ENCODE results near the gene C3orf20. TPM values are rescaled to one million over a fixed set of nuclear protein-coding genes. Genes with fewer than 3 reads are reported as not detected.

Gene C3orf20
- total and polyA plus RNA-seq, 2 of the 13 experiments (the other 11 are each of a cell fraction or from before 2014, with no cell fraction given): 0.03 to 0.04 TPM

GRCh38 chr3:14678015-14678503 lies 3.1 kb downstream of the C3orf20 start (continued):
- TF ChIP-seq, protein P1, sequence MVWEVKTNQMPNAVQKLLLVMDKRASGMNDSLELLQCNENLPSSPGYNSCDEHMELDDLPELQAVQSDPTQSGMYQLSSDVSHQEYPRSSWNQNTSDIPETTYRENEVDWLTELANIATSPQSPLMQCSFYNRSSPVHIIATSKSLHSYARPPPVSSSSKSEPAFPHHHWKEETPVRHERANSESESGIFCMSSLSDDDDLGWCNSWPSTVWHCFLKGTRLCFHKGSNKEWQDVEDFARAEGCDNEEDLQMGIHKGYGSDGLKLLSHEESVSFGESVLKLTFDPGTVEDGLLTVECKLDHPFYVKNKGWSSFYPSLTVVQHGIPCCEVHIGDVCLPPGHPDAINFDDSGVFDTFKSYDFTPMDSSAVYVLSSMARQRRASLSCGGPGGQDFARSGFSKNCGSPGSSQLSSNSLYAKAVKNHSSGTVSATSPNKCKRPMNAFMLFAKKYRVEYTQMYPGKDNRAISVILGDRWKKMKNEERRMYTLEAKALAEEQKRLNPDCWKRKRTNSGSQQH (CRISPR knock-in tag; IDR thresholded peaks at IDR 0.05; ENCODE audit: low read depth): peak; percentile 51; the same call in 1 of the 2 replicates
- TF ChIP-seq TAF1 (CRISPR knock-in tag; IDR thresholded peaks at IDR 0.05): no peak
- peak; percentile 97 for TF ChIP-seq TCF7 (IDR thresholded peaks at IDR 0.05; ENCODE audit: low read depth)
- TF ChIP-seq ZNF460 (CRISPR knock-in tag; IDR thresholded peaks at IDR 0.05; ENCODE audit: borderline replicate concordance): peak; percentile 15; the same call in 1 of the 2 replicates
- TF ChIP-seq ZNF549 (CRISPR knock-in tag; IDR thresholded peaks at IDR 0.05): 0 out of 2 replicates have a peak, but pooled peaks have one; percentile 74
- TF ChIP-seq ZNF354B (CRISPR knock-in tag; IDR thresholded peaks at IDR 0.05): no peak
- 0 out of 2 replicates have a peak, but pooled peaks have one; percentile 14 for TF ChIP-seq NFYB (CRISPR knock-in tag; IDR thresholded peaks at IDR 0.05)
- no peak for TF ChIP-seq DNMT3B (CRISPR knock-in tag; conservative IDR thresholded peaks at IDR 0.05)
- TF ChIP-seq SOX6 (IDR thresholded peaks at IDR 0.05): no peak
- peak; percentile 98 for TF ChIP-seq SOX6 (CRISPR knock-in tag; IDR thresholded peaks at IDR 0.05)
- no peak for TF ChIP-seq MTF1 (CRISPR knock-in tag; IDR thresholded peaks at IDR 0.05)
- TF ChIP-seq, protein P2, sequence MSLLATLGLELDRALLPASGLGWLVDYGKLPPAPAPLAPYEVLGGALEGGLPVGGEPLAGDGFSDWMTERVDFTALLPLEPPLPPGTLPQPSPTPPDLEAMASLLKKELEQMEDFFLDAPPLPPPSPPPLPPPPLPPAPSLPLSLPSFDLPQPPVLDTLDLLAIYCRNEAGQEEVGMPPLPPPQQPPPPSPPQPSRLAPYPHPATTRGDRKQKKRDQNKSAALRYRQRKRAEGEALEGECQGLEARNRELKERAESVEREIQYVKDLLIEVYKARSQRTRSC (CRISPR knock-in tag; IDR thresholded peaks at IDR 0.05; ENCODE audit: low read depth): no peak
- peak; percentile 87 for TF ChIP-seq SIX4 (CRISPR knock-in tag; IDR thresholded peaks at IDR 0.05)
- no peak for TF ChIP-seq FIP1L1 (IDR thresholded peaks at IDR 0.05; ENCODE audit: borderline replicate concordance, insufficient read depth, low read depth, low read length)
- TF ChIP-seq ARNTL (CRISPR knock-in tag; IDR thresholded peaks at IDR 0.05): peak; percentile 97
- 0 out of 2 replicates have a peak, but pooled peaks have one; percentile 16 for TF ChIP-seq ZNF589 (CRISPR knock-in tag; conservative IDR thresholded peaks at IDR 0.05)
- no peak for TF ChIP-seq ZNF558 (CRISPR knock-in tag; IDR thresholded peaks at IDR 0.05; ENCODE audit: borderline replicate concordance)
- TF ChIP-seq, protein P3, sequence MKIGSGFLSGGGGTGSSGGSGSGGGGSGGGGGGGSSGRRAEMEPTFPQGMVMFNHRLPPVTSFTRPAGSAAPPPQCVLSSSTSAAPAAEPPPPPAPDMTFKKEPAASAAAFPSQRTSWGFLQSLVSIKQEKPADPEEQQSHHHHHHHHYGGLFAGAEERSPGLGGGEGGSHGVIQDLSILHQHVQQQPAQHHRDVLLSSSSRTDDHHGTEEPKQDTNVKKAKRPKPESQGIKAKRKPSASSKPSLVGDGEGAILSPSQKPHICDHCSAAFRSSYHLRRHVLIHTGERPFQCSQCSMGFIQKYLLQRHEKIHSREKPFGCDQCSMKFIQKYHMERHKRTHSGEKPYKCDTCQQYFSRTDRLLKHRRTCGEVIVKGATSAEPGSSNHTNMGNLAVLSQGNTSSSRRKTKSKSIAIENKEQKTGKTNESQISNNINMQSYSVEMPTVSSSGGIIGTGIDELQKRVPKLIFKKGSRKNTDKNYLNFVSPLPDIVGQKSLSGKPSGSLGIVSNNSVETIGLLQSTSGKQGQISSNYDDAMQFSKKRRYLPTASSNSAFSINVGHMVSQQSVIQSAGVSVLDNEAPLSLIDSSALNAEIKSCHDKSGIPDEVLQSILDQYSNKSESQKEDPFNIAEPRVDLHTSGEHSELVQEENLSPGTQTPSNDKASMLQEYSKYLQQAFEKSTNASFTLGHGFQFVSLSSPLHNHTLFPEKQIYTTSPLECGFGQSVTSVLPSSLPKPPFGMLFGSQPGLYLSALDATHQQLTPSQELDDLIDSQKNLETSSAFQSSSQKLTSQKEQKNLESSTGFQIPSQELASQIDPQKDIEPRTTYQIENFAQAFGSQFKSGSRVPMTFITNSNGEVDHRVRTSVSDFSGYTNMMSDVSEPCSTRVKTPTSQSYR (CRISPR knock-in tag; IDR thresholded peaks at IDR 0.05; ENCODE audit: borderline replicate concordance): peak; percentile 63; the same call in 1 of the 2 replicates
- TF ChIP-seq, protein P4, sequence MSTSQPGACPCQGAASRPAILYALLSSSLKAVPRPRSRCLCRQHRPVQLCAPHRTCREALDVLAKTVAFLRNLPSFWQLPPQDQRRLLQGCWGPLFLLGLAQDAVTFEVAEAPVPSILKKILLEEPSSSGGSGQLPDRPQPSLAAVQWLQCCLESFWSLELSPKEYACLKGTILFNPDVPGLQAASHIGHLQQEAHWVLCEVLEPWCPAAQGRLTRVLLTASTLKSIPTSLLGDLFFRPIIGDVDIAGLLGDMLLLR (CRISPR knock-in tag; IDR thresholded peaks at IDR 0.05): no peak
- TF ChIP-seq, protein P5, sequence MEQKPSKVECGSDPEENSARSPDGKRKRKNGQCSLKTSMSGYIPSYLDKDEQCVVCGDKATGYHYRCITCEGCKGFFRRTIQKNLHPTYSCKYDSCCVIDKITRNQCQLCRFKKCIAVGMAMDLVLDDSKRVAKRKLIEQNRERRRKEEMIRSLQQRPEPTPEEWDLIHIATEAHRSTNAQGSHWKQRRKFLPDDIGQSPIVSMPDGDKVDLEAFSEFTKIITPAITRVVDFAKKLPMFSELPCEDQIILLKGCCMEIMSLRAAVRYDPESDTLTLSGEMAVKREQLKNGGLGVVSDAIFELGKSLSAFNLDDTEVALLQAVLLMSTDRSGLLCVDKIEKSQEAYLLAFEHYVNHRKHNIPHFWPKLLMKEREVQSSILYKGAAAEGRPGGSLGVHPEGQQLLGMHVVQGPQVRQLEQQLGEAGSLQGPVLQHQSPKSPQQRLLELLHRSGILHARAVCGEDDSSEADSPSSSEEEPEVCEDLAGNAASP (CRISPR knock-in tag; IDR thresholded peaks at IDR 0.05; ENCODE audit: borderline replicate concordance): peak; percentile 85; the same call in 1 of the 2 replicates
- TF ChIP-seq, protein P6, sequence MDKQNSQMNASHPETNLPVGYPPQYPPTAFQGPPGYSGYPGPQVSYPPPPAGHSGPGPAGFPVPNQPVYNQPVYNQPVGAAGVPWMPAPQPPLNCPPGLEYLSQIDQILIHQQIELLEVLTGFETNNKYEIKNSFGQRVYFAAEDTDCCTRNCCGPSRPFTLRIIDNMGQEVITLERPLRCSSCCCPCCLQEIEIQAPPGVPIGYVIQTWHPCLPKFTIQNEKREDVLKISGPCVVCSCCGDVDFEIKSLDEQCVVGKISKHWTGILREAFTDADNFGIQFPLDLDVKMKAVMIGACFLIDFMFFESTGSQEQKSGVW (CRISPR knock-in tag; IDR thresholded peaks at IDR 0.05; ENCODE audit: borderline replicate concordance): no peak
- no peak for TF ChIP-seq GPN1 (CRISPR knock-in tag; IDR thresholded peaks at IDR 0.05; ENCODE audit: borderline replicate concordance)
- TF ChIP-seq NFIC (IDR thresholded peaks at IDR 0.05; ENCODE audit: low read length): no peak
- peak; percentile 75 for TF ChIP-seq BRD4 (CRISPR knock-in tag; IDR thresholded peaks at IDR 0.05)

All from HepG2 (cell line).